HepG2 (cell line): ENCODE data around the gene EFHD2. TPM values are rescaled to one million over a fixed set of nuclear protein-coding genes. Genes with fewer than 3 reads are reported as not detected.
A peak's percentile ranks its signal among the peaks of the same experiment; 100 is the strongest.

Source experiments
- CENPX ChIP-seq: sonication (generic); formaldehyde crosslinking; IDR thresholded peaks from 2 replicates; pipeline ENCODE4 v1.9.0; 2021; ENCODE audit warnings: mild to moderate bottlenecking, missing genetic modification reagents, moderate library complexity
- HMGXB3 ChIP-seq: sonication (generic); formaldehyde crosslinking; IDR thresholded peaks from 2 replicates; pipeline ENCODE4 v1.4.0; 2020; ENCODE audit warnings: missing genetic modification reagents, borderline replicate concordance
- POGZ ChIP-seq: sonication (generic); formaldehyde crosslinking; IDR thresholded peaks from 2 replicates; pipeline ENCODE4 v1.4.0; 2020; ENCODE audit warnings: mild to moderate bottlenecking, missing genetic modification reagents
- SAFB2 ChIP-seq: sonication (generic); formaldehyde crosslinking; IDR thresholded peaks from 2 replicates; pipeline ENCODE4 v1.5.1; 2020; ENCODE audit warnings: missing genetic modification reagents, low read depth, mild to moderate bottlenecking, borderline replicate concordance
- SAP130 ChIP-seq: IDR thresholded peaks from 2 replicates; pipeline ENCODE4 v1.6.1; 2016; ENCODE audit warnings: low read depth
- SNAI1 ChIP-seq: sonication (generic); formaldehyde crosslinking; IDR thresholded peaks from 2 replicates; pipeline ENCODE4 v1.5.0; 2020; ENCODE audit warnings: mild to moderate bottlenecking, missing genetic modification reagents, borderline replicate concordance
- ZNF280D ChIP-seq: sonication (generic); formaldehyde crosslinking; IDR thresholded peaks from 2 replicates; pipeline ENCODE4 v1.5.1; 2020; ENCODE audit warnings: mild to moderate bottlenecking, missing genetic modification reagents
- ZNF768 ChIP-seq: sonication (generic); formaldehyde crosslinking; IDR thresholded peaks from 2 replicates; pipeline ENCODE4 v1.4.0; 2020; ENCODE audit warnings: missing genetic modification reagents
- ZNF773 ChIP-seq: sonication (generic); formaldehyde crosslinking; IDR thresholded peaks from 2 replicates; pipeline ENCODE4 v1.4.0; 2020; ENCODE audit warnings: missing genetic modification reagents, borderline replicate concordance
- polyA plus RNA-seq, 8 experiments: library from polyadenylated mRNA; depleted of rRNA in 3 of 8; stranded (reverse) in 7 of 8; unstranded in 1 of 8; fragments of >200 nt; fragmentation: Illumina TruSeq in 4 of 8; extraction: Trizol in 4 of 8; gene quantifications; 2 replicates each; pipeline versions ENCODE4 v1.2.1 to v1.2.3, GENCODE V29; 2011 to 2016; ENCODE audit warnings: low read depth in 4 of 8, missing spikeins in 1 of 8, mixed read lengths in 1 of 8; ENCODE audit not compliant: insufficient read depth in 1 of 8
- total RNA-seq, 5 experiments: library from RNA; depleted of rRNA; stranded (reverse); fragments of >200 nt; fragmentation: Illumina TruSeq; extraction: Trizol; gene quantifications; 2 replicates each; pipeline ENCODE4 v1.2.3, GENCODE V29; 2016; ENCODE audit warnings: low read depth in 1 of 5
- TF ChIP-seq, protein P1 (sequence below): sonication (generic); formaldehyde crosslinking; IDR thresholded peaks from 2 replicates; pipeline ENCODE4 v1.5.1; 2020; ENCODE audit warnings: mild to moderate bottlenecking, missing genetic modification reagents, moderate library complexity
- TF ChIP-seq, protein P2 (sequence below): sonication (generic); formaldehyde crosslinking; IDR thresholded peaks from 2 replicates; pipeline ENCODE4 v1.4.0; 2020; ENCODE audit warnings: mild to moderate bottlenecking, missing genetic modification reagents
- TF ChIP-seq, protein P3 (sequence below): sonication (generic); formaldehyde crosslinking; IDR thresholded peaks from 2 replicates; pipeline ENCODE4 v1.5.0; 2020; ENCODE audit warnings: missing genetic modification reagents

EFHD2 gene
- total and polyA plus RNA-seq, 2 of the 13 experiments (the other 11 are each of a cell fraction or from before 2014, with no cell fraction given), result 9.4 to 12.7 TPM

GRCh38 chr1:15371610-15372545 is 37.8 kb upstream of the EFHD2 start (continued):
- TF ChIP-seq ZNF280D (no peak), SAFB2 (no peak), SAP130 (peak; percentile 26; the same call in 1 of the 2 replicates), ZNF768 (no peak), ZNF773 (CRISPR knock-in tag) (no peak), CENPX (no peak), HMGXB3 (no peak), POGZ (CRISPR knock-in tag) (no peak), SNAI1 (CRISPR knock-in tag) (no peak)
- TF ChIP-seq, protein P1, sequence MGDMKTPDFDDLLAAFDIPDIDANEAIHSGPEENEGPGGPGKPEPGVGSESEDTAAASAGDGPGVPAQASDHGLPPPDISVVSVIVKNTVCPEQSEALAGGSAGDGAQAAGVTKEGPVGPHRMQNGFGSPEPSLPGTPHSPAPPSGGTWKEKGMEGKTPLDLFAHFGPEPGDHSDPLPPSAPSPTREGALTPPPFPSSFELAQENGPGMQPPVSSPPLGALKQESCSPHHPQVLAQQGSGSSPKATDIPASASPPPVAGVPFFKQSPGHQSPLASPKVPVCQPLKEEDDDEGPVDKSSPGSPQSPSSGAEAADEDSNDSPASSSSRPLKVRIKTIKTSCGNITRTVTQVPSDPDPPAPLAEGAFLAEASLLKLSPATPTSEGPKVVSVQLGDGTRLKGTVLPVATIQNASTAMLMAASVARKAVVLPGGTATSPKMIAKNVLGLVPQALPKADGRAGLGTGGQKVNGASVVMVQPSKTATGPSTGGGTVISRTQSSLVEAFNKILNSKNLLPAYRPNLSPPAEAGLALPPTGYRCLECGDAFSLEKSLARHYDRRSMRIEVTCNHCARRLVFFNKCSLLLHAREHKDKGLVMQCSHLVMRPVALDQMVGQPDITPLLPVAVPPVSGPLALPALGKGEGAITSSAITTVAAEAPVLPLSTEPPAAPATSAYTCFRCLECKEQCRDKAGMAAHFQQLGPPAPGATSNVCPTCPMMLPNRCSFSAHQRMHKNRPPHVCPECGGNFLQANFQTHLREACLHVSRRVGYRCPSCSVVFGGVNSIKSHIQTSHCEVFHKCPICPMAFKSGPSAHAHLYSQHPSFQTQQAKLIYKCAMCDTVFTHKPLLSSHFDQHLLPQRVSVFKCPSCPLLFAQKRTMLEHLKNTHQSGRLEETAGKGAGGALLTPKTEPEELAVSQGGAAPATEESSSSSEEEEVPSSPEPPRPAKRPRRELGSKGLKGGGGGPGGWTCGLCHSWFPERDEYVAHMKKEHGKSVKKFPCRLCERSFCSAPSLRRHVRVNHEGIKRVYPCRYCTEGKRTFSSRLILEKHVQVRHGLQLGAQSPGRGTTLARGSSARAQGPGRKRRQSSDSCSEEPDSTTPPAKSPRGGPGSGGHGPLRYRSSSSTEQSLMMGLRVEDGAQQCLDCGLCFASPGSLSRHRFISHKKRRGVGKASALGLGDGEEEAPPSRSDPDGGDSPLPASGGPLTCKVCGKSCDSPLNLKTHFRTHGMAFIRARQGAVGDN, result peak; percentile 54
- TF ChIP-seq, protein P2, sequence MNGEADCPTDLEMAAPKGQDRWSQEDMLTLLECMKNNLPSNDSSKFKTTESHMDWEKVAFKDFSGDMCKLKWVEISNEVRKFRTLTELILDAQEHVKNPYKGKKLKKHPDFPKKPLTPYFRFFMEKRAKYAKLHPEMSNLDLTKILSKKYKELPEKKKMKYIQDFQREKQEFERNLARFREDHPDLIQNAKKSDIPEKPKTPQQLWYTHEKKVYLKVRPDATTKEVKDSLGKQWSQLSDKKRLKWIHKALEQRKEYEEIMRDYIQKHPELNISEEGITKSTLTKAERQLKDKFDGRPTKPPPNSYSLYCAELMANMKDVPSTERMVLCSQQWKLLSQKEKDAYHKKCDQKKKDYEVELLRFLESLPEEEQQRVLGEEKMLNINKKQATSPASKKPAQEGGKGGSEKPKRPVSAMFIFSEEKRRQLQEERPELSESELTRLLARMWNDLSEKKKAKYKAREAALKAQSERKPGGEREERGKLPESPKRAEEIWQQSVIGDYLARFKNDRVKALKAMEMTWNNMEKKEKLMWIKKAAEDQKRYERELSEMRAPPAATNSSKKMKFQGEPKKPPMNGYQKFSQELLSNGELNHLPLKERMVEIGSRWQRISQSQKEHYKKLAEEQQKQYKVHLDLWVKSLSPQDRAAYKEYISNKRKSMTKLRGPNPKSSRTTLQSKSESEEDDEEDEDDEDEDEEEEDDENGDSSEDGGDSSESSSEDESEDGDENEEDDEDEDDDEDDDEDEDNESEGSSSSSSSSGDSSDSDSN (CRISPR knock-in tag), result peak; percentile 60; the same call in 1 of the 2 replicates
- TF ChIP-seq, protein P3, sequence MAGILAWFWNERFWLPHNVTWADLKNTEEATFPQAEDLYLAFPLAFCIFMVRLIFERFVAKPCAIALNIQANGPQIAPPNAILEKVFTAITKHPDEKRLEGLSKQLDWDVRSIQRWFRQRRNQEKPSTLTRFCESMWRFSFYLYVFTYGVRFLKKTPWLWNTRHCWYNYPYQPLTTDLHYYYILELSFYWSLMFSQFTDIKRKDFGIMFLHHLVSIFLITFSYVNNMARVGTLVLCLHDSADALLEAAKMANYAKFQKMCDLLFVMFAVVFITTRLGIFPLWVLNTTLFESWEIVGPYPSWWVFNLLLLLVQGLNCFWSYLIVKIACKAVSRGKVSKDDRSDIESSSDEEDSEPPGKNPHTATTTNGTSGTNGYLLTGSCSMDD, result no peak
